ENCODE data around the gene INPP4B. TPM values are rescaled to one million over a fixed set of nuclear protein-coding genes. Genes with fewer than 3 reads are reported as not detected.

Gene INPP4B
- total RNA-seq, 1 experiment from 2014 or later: 14.3 TPM

DNA sequence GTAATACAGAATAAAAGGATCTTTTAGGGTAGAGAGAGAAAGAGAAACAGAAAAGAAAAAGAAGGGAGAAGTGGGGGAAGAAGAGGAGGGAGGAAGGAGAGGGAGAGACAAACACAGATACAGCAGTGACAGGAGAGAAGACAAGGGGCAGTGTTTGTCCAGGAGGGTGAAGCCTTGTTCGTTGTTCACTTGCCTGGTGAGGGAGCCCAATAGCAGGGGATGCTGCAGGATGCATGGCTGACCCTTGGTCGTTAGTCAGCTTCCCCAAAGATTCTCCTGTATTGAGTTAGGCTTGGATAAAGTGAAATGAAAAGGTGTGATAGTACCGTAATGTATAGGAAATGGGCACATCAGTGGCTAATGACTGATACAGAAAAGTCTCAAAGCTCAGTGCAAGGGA lies 806.1 kb downstream of the INPP4B start:
- RAD21 ChIA-PET (ENCODE audit: low non-redundant PET in 1 of 2, low total read pairs in 2 of 2, uncharacterized antibody in 2 of 2, unreplicated experiment in 2 of 2): no interaction called here
- Histone ChIP-seq H3K9ac (ENCODE audit: low read length) (no peak overlapping the region), H2AFZ (ENCODE audit: low read depth, low read length, poor library complexity, severe bottlenecking) (no peak overlapping the region), H3K36me3 (ENCODE audit: control insufficient read depth in 1 of 2, insufficient read depth in 2 of 2, low read length in 2 of 2) (no peaks in the 10 kb centered on the region), H3K27me3 (ENCODE audit: insufficient read depth, low read length) (no peaks in the 10 kb centered on the region), H3K9me2 (ENCODE audit: insufficient read depth) (no peaks in the 10 kb centered on the region), H3K79me2 (ENCODE audit: insufficient read depth, low read length) (no peaks in the 10 kb centered on the region), H3K4me1 (ENCODE audit: control insufficient read depth in 1 of 2, insufficient read depth in 2 of 2, low read length in 2 of 2) (peaks cover 7 to 12% of the 10 kb centered on the region in 2 experiments; a peak in 3 of 4 replicates), H3K9me3 (ENCODE audit: control insufficient read depth in 1 of 2, insufficient read depth in 1 of 2, low read depth in 1 of 2, low read length in 2 of 2) (no peaks in the 10 kb centered on the region), H4K20me1 (ENCODE audit: insufficient read depth) (no peaks in the 10 kb centered on the region), H3K27ac (ENCODE audit: low read depth, low read length) (no peak overlapping the region), H3K4me2 (ENCODE audit: low read length) (no peak overlapping the region), H3K4me3 (replicated peaks in 1 of 2; ENCODE audit: low read depth in 1 of 2, low read length in 2 of 2) (no peak overlapping the region)
- POLR2A ChIA-PET: no interaction called here
- intact Hi-C loops (cut with micrococcal nuclease): no loop called here
- BruUV-seq (replicated peaks): no TSS peak
- TF ChIP-seq, protein P1, sequence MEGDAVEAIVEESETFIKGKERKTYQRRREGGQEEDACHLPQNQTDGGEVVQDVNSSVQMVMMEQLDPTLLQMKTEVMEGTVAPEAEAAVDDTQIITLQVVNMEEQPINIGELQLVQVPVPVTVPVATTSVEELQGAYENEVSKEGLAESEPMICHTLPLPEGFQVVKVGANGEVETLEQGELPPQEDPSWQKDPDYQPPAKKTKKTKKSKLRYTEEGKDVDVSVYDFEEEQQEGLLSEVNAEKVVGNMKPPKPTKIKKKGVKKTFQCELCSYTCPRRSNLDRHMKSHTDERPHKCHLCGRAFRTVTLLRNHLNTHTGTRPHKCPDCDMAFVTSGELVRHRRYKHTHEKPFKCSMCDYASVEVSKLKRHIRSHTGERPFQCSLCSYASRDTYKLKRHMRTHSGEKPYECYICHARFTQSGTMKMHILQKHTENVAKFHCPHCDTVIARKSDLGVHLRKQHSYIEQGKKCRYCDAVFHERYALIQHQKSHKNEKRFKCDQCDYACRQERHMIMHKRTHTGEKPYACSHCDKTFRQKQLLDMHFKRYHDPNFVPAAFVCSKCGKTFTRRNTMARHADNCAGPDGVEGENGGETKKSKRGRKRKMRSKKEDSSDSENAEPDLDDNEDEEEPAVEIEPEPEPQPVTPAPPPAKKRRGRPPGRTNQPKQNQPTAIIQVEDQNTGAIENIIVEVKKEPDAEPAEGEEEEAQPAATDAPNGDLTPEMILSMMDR (IDR thresholded peaks at IDR 0.05 in 2 of 3, conservative IDR thresholded peaks at IDR 0.05 in 1 of 3; ENCODE audit: borderline replicate concordance in 1 of 3, insufficient read depth in 1 of 3, low read depth in 2 of 3, low read length in 2 of 3): peak in 1 of 3 experiments; percentile 13; a peak in 1 of 6 replicates
- TF ChIP-seq JUND (IDR thresholded peaks at IDR 0.05) (no peak), RAD21 (IDR thresholded peaks at IDR 0.05; ENCODE audit: low read depth) (peak; percentile 37)
- DNase-seq (ENCODE audit: low read depth, low spot score) (no peak), ATAC-seq (no peak)
- CTCF ChIA-PET: no interaction called here

DNA sequence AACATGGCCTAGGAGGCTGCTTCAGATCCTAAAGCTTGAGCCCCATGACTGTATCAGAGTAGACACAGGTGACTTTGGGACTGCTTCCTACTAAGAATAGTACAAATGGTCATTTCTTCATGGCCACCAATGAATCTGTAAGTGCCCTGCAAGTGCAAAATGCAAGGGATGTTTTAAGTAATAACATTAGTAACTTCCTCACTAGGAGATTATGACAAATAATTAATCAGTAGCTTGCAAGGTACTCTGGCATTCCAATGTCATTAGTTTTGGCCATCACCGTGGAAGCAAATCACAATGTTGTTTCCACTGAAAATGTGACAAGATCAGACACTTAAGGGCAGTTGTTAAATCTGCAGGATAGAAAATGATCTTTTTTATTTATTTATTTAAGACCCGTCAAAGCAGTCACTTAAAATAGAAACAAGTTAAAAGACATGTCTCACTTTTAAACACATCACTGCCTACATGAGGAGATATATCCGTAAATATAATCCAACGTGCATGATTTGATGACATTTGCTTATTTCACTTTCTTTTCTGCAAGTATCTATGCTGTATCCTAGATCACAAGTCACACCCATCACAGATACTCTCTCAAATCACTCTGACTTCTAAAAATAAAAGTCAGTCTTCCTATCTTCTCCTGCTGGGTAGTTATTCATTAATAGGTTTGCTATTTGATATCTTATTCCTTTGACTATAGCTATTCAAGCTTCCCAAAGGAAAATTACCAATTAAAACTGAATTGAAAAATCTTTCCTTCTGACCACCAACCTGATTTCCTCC lies 809.1 kb downstream of the INPP4B start:
- TF ChIP-seq, protein P2, sequence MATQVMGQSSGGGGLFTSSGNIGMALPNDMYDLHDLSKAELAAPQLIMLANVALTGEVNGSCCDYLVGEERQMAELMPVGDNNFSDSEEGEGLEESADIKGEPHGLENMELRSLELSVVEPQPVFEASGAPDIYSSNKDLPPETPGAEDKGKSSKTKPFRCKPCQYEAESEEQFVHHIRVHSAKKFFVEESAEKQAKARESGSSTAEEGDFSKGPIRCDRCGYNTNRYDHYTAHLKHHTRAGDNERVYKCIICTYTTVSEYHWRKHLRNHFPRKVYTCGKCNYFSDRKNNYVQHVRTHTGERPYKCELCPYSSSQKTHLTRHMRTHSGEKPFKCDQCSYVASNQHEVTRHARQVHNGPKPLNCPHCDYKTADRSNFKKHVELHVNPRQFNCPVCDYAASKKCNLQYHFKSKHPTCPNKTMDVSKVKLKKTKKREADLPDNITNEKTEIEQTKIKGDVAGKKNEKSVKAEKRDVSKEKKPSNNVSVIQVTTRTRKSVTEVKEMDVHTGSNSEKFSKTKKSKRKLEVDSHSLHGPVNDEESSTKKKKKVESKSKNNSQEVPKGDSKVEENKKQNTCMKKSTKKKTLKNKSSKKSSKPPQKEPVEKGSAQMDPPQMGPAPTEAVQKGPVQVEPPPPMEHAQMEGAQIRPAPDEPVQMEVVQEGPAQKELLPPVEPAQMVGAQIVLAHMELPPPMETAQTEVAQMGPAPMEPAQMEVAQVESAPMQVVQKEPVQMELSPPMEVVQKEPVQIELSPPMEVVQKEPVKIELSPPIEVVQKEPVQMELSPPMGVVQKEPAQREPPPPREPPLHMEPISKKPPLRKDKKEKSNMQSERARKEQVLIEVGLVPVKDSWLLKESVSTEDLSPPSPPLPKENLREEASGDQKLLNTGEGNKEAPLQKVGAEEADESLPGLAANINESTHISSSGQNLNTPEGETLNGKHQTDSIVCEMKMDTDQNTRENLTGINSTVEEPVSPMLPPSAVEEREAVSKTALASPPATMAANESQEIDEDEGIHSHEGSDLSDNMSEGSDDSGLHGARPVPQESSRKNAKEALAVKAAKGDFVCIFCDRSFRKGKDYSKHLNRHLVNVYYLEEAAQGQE (IDR thresholded peaks at IDR 0.05; ENCODE audit: low read depth): no peak
- TF ChIP-seq, protein P3, sequence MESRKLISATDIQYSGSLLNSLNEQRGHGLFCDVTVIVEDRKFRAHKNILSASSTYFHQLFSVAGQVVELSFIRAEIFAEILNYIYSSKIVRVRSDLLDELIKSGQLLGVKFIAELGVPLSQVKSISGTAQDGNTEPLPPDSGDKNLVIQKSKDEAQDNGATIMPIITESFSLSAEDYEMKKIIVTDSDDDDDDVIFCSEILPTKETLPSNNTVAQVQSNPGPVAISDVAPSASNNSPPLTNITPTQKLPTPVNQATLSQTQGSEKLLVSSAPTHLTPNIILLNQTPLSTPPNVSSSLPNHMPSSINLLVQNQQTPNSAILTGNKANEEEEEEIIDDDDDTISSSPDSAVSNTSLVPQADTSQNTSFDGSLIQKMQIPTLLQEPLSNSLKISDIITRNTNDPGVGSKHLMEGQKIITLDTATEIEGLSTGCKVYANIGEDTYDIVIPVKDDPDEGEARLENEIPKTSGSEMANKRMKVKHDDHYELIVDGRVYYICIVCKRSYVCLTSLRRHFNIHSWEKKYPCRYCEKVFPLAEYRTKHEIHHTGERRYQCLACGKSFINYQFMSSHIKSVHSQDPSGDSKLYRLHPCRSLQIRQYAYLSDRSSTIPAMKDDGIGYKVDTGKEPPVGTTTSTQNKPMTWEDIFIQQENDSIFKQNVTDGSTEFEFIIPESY (IDR thresholded peaks at IDR 0.05; ENCODE audit: extremely low read depth, insufficient replicate concordance, low read length): no peak
- TF ChIP-seq RAD21 (IDR thresholded peaks at IDR 0.05; ENCODE audit: low read depth): no peak
- TF ChIP-seq EGR1 (IDR thresholded peaks at IDR 0.05; ENCODE audit: low read depth): no peak
- no peak for TF ChIP-seq SRF (IDR thresholded peaks at IDR 0.05; ENCODE audit: low read depth)
- peak; percentile 36; the same call in 1 of the 2 replicates for TF ChIP-seq FOSL1 (IDR thresholded peaks at IDR 0.05; ENCODE audit: low read depth)
- TF ChIP-seq SP1 (IDR thresholded peaks at IDR 0.05; ENCODE audit: low read depth): peak; percentile 34; the same call in 1 of the 2 replicates
- no peaks in the 10 kb centered on the region for H3K79me2 ChIP-seq (ENCODE audit: insufficient read depth, low read length)
- no peaks in the 10 kb centered on the region for H3K9me3 ChIP-seq (ENCODE audit: control insufficient read depth in 1 of 2, insufficient read depth in 1 of 2, low read depth in 1 of 2, low read length in 2 of 2)
- H3K4me2 ChIP-seq (ENCODE audit: low read length): peak overlapping the region; percentile 37
- no peak overlapping the region for H3K9ac ChIP-seq (ENCODE audit: low read length)
- no peaks in the 10 kb centered on the region for H3K27me3 ChIP-seq (ENCODE audit: insufficient read depth, low read length)
- H3K4me3 ChIP-seq (replicated peaks in 1 of 2; ENCODE audit: low read depth in 1 of 2, low read length in 2 of 2): no peak overlapping the region
- H3K27ac ChIP-seq (ENCODE audit: low read depth, low read length): no peak overlapping the region
- H2AFZ ChIP-seq (ENCODE audit: low read depth, low read length, poor library complexity, severe bottlenecking): no peak overlapping the region
- H3K9me2 ChIP-seq (ENCODE audit: insufficient read depth): no peaks in the 10 kb centered on the region
- ChIA-PET CTCF (no interaction called here), RAD21 (ENCODE audit: low non-redundant PET in 1 of 2, low total read pairs in 2 of 2, uncharacterized antibody in 2 of 2, unreplicated experiment in 2 of 2) (no interaction called here), POLR2A (no interaction called here)
- H3K36me3 ChIP-seq (ENCODE audit: control insufficient read depth in 1 of 2, insufficient read depth in 2 of 2, low read length in 2 of 2): no peaks in the 10 kb centered on the region
- no peaks in the 10 kb centered on the region for H4K20me1 ChIP-seq (ENCODE audit: insufficient read depth)
- ATAC-seq (no peak), DNase-seq (ENCODE audit: low read depth, low spot score) (peak; percentile 19)
- intact Hi-C loops (cut with micrococcal nuclease): no loop called here
- BruUV-seq (replicated peaks): no TSS peak
- peaks cover 7 to 12% of the 10 kb centered on the region in 2 experiments; a peak in 3 of 4 replicates for H3K4me1 ChIP-seq (ENCODE audit: control insufficient read depth in 1 of 2, insufficient read depth in 2 of 2, low read length in 2 of 2)
